Measurements from ENCODE around the gene IQGAP3. TPM values are rescaled to one million over a fixed set of nuclear protein-coding genes. Genes with fewer than 3 reads are reported as not detected.

The IQGAP3 gene
- total and polyA plus RNA-seq, 2 of the 4 experiments (the other 2 are of a cell fraction) = 12.5 to 13.6 TPM

- H3K36me3 ChIP-seq (ENCODE audit: control insufficient read depth, insufficient read depth, low read length) = peaks cover 65% of the 10 kb centered on the region
- no peak overlapping the region for H2BK120ac ChIP-seq (ENCODE audit: low read depth, low read length)
- H2BK15ac ChIP-seq (ENCODE audit: low read depth, low read length) = no peak overlapping the region
- dilution Hi-C loops (cut with HindIII; ENCODE audit: low sequenced_read_pairs, unreplicated experiment) (no loop called here), in situ Hi-C loops (cut with MboI; ENCODE audit: low sequenced_read_pairs) (no loop called here), intact Hi-C loops (cut with micrococcal nuclease) (loop anchor here (5.0 kb wide), 1 partner anchor 111 kb away; the partner anchor contains the start of gene NAXE)
- peaks cover 25% of the 10 kb centered on the region for H3K4me1 ChIP-seq (ENCODE audit: control insufficient read depth, insufficient read depth, low read length)
- H3K4ac ChIP-seq (ENCODE audit: low read depth, low read length) = no peak overlapping the region
- peaks cover 30 to 98% of the 10 kb centered on the region in 2 experiments for H3K79me1 ChIP-seq (ENCODE audit: low read depth in 1 of 2, low read length in 2 of 2)
- H4K20me1 ChIP-seq (ENCODE audit: insufficient read depth, low read length) = peaks cover 92% of the 10 kb centered on the region
- no TSS peak for BruUV-seq (replicated peaks)
- H2BK5ac ChIP-seq (ENCODE audit: low read depth, low read length, poor library complexity, severe bottlenecking) = no peak overlapping the region
- H3K9ac ChIP-seq (ENCODE audit: low read depth, low read length) = no peak overlapping the region
- no peak overlapping the region for H4K8ac ChIP-seq (ENCODE audit: low read depth in 2 of 2, low read length in 2 of 2)
- no peak for TF ChIP-seq MXI1 (IDR thresholded peaks at IDR 0.05; ENCODE audit: borderline replicate concordance, low read depth, low read length)
- DNase-seq = no peak
- no peak overlapping the region for H3K14ac ChIP-seq (replicated peaks; ENCODE audit: low read depth, low read length)
- H4K5ac ChIP-seq (ENCODE audit: low read depth, low read length) = no peak overlapping the region
- H3K56ac ChIP-seq (ENCODE audit: extremely low read depth, insufficient read depth, low read length) = no peak overlapping the region
- H2AFZ ChIP-seq (replicated peaks; ENCODE audit: low read length, poor library complexity) = no peak overlapping the region
- no CpG with 5 or more reads among the region's 5 CpGs for WGBS, 2 experiments (ENCODE audit: extremely low coverage in 2 of 2, insufficient read length in 1 of 2)
- no peak overlapping the region for H3K18ac ChIP-seq (ENCODE audit: low read depth, low read length)
- H2BK20ac ChIP-seq (ENCODE audit: low read depth, low read length) = no peak overlapping the region
- no peak overlapping the region for H3K4me2 ChIP-seq (ENCODE audit: low read depth, low read length)
- no peak overlapping the region for H2AK5ac ChIP-seq (ENCODE audit: low read depth, low read length)
- H3K9me3 ChIP-seq (ENCODE audit: control insufficient read depth, insufficient read depth, low read length) = no peaks in the 10 kb centered on the region
- H4K91ac ChIP-seq (ENCODE audit: insufficient read depth, low read depth, low read length) = no peak overlapping the region
- no peaks in the 10 kb centered on the region for H3K27me3 ChIP-seq (ENCODE audit: control insufficient read depth, insufficient read depth, low read length)
- H3K9me1 ChIP-seq (ENCODE audit: insufficient read depth, low read length) = peaks cover 46% of the 10 kb centered on the region
- POLR2A ChIA-PET (ENCODE audit: unreplicated experiment) = no interaction called here
- no peak overlapping the region for H2AK9ac ChIP-seq (replicated peaks; ENCODE audit: low read depth, low read length, poor library complexity)
- CTCF ChIA-PET = no interaction called here
- no peak for ATAC-seq (ENCODE audit: low read depth)
- H3K4me3 ChIP-seq (ENCODE audit: insufficient read depth, low read depth, low read length) = no peak overlapping the region
- H3K27ac ChIP-seq (ENCODE audit: insufficient read depth, low read length) = no peak overlapping the region
- 0 out of 2 replicates have a peak overlapping the region, but pooled peaks have one; percentile 25 for H3K23ac ChIP-seq (ENCODE audit: low read depth, low read length)
These were observed 90.8 kb downstream of the IQGAP3 start for GRCh38 chr1:156481527-156481926.
